GM18520 (cell line): ENCODE results near the gene WNT7A.

Experiments
- ATAC-seq: cut with Tn5 transposase; IDR thresholded peaks from one replicate; pipeline ENCODE4 v1.9.1; 2021; ENCODE audit not compliant: unreplicated experiment

WNT7A gene

GRCh38 chr3:13831386-13831996 is 48.4 kb downstream of the WNT7A start:
- ATAC-seq: no peak

DNA sequence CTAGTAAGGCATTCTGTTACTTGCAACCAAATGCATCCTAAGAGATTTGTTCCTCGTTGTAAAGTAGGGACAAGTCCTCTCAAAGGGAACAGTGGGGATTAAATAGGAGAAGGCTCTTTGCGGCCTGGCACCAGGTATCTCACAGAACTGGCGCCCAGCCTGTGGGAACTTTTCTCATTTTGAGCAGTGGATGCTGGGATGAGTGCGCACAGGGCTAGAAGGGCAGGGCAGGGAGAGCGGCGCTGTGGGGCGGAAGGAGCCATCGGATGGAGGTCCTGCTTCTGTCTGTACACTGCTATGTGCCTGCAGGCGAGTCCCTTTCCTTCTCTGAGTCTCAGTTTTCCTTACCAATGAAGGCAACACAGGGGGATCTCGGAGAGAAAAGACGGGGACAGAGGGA is 50.6 kb downstream of the WNT7A start:
- ATAC-seq: no peak

GRCh38 chr3:13828501-13829265 is 51.2 kb downstream of the WNT7A start:
- ATAC-seq: no peak

GRCh38 chr3:13827699-13828098 is 52.2 kb downstream of the WNT7A start:
- no peak for ATAC-seq

- ATAC-seq: no peak
These were observed 52.6 kb downstream of the WNT7A start for GRCh38 chr3:13827256-13827655.

- no peak for ATAC-seq
These were observed 53.2 kb downstream of the WNT7A start for GRCh38 chr3:13826672-13827071.

DNA sequence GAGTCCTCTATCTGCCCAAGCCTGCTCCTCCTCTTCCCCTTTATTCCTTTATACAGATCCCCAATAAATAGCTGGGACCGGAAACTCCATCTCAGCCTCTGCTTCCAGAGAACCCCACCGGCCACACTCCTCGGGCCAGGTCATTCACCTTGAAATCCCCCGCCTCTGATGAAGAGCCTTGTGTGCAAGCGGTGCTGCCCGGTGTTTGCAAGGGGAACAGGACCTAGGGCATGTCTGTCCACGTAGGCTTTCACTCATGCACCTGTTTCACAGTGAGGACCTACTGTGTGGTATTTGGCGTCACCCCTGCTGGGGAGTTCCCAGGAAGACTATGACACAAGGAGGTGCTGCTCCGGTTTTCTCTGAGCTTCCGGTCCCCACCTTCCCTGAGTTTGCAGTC is 54.0 kb downstream of the WNT7A start:
- no peak for ATAC-seq

DNA sequence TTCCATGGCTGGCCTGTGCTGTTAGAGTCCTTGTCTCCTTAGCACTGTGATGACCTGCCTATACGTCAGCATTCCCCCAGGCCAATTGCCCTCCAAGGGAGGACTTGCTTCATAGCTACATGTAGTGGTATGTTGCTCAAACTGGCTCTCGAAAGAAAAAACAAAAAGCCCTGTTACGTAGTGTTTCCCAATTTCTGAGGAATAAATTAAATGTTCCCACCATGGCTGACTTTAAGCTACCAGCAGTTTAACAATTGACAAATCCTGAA is 54.6 kb downstream of the WNT7A start:
- ATAC-seq: no peak

- no peak for ATAC-seq
These were observed 55.2 kb downstream of the WNT7A start for GRCh38 chr3:13824521-13825310.

DNA sequence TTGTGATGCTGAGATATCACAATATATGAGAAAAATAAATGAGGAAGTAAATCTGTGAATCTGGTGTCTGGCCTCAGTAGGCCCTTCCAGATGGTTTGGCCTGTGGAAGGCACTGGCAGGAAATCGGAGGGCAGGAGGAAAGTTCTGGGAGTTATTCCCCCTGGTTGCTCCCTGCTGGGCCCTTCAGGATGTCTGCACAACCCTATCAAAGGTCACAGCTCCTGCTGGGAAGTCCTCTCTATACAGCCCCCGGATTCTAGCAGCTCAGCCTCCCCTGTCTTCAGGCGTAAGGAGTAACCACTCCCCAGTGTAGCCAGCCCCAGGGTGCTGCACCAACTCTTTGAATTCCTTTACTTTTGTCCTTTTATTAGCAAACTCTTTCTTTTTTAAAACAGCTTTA is 56.2 kb downstream of the WNT7A start:
- ATAC-seq: no peak

- ATAC-seq: no peak
These were observed 56.8 kb downstream of the WNT7A start for GRCh38 chr3:13822871-13823585.

DNA sequence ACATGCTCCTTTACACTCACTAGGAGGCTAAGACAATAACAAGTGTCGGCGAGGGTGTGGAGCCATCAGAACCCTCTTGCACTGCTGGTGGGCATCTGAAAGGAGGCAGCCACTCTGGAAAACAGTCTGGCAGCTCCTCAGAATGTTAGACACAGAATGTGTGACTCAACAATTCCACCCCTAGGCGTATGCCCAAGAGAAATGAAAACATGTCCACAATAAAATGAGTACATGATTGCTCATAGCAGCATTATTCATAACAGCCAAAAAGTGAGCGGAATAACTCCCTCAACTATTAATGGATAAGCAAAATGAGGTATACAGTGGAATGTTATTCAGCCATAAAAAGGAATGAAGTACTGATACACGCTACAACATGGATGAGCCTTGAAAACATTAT is 57.8 kb downstream of the WNT7A start:
- no peak for ATAC-seq

DNA sequence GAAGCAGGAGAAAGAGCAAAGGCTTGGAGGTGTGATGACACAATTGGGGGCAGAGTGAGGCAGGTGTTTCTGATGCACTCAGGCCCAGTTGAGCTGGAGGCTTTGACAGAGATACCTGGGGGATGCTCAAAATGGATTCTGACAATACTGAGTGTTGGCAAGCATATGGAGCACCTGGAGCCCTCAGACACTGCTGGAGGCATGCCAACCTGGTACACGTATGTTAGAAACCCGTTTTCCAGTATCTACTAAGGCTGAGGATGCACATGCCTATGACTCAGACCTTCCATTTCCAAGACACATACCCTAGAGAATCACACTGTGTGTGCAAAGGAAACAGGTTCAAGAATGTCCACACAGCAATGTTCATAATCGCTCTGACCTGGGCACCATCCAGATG is 58.7 kb downstream of the WNT7A start:
- no peak for ATAC-seq

DNA sequence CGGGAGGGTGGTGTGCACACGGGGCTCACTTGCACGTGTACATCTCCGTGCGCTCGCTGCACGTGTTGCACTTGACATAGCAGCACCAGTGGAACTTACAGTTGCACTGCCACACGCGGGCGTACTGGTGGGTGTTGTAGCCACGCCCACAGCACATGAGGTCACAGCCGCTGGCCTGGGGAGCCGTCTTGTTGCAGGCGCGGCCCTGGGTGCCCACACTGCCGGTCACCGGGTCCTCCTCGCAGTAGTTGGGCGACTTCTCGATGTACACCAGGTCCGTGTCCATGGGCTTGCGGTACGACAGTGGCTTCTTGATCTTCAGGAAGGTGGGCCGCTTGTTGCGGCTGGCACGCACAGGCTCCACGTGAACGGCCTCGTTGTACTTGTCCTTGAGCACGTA is 61.0 kb downstream of the WNT7A start:
- no peak for ATAC-seq

DNA sequence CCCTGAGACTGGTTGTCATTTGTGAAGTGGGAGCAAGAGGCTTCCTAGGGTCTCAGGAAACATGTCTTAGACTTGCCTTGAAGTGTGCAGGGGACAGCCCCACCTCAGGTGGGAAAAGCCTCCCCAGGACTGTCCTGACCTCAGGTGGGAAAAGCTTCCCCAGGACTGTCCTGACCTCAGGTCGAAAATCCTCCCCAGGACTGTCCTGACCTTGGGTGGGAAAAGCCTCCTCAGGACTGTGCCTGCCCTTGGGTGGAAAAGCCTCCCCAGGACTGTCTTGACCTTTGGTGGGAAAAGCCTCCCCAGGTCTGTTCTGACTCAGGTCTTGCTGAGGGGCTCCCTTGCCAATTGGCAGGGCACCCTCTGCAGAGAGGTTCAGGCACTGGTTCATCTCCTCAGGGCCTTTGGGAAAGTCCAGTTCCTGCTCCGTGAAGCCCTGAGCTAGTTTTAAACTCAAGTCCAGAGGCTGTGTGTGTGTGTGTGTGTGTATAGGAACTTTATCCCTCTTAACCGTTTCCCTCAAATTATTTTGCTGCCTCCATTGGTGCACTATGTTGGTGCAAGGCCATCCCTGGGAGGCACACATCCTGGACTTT is 64.7 kb downstream of the WNT7A start:
- no peak for ATAC-seq

DNA sequence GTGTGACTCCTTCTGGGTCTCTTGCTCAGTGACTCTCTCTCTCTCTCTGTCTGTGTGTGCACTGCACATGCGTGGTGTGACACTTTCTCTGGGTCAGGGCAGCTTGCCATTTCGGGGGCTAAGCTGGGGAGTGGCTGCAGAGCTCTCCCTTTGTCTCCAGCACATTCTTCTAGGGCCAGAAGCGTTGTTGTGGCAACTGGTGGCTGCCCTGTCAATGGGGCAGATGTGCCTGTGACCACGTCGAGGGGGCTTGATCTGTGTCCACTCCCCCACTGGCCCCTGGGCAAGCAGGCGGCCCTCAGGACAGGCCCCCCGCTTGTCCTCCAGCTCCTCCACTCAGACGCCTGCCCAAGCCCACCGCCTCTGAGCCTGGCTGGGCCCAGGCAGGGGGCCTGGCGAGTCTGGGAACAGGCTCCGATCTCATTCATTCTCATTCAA is 67.8 kb downstream of the WNT7A start:
- no peak for ATAC-seq

GRCh38 chr3:13811614-13812013 is 68.3 kb downstream of the WNT7A start:
- no peak for ATAC-seq

DNA sequence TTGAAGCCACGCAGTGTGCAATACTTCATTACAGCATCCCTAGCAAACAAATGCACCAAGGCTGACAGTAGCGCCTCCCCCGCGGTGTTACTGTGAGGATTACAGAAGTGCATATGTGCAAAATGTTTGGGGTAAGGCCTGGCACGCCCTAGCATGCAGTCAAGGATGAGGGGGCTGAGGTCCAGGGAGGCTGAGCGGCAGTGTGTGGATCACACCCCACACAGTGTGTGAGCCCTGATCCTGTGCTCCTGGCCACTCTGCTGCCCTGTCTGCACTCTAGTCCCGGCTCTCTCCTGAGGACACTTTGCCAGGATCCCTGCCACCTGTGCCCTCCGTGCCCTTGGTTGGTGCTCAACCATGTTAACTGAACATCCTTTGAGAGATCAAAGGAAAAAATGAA is 71.3 kb downstream of the WNT7A start:
- ATAC-seq: no peak

- no peak for ATAC-seq
These were observed 78.3 kb downstream of the WNT7A start for GRCh38 chr3:13801361-13802204.

DNA sequence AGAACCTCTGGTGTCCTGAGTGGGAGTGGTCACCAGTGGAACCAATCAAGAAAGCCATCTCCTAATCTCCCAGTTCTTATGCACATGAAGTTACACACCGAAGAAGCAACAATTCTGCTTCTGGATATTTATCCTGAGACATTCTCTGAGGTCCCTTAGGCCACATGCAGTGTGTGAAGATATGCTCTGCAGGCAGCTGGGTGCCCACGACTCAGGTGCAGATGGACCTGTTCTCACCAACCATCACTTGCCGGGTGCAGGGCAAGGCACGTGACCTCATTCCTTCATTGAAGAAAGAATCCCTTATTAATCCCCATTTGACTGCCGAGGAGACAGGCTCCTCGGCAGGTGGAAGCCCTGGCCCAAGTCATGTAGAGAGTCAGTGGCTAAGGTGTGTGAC is 79.8 kb downstream of the WNT7A start:
- ATAC-seq: no peak
